ENCODE data around the gene AMTN. TPM values are rescaled to one million over a fixed set of nuclear protein-coding genes. Genes with fewer than 3 reads are reported as not detected.

Gene AMTN
- total RNA-seq, 1 donor from 2014 or later = not detected

DNA sequence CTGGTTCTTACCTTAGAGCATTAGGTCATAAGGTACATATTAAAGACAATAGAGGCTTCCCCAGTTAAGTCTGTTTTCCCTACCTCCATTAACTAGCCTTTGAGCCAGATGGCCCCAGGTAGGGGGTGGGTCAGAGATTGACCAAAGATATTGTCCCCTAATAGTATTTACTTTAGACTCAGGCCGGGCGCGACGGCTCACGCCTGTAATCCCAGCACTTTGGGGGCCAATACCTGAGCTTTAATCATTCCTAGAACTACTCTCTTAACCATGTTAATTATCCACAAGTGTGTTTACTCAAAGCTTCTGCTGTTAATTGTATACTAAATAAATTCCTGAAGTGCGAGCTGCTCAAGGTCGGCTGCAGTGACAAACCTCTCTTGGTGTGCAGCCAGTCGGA lies 45.7 kb downstream of the AMTN start:
- Mint-ChIP-seq H3K27me3 (ENCODE audit: low read depth) (peaks cover 9% of the 10 kb centered on the region), H3K4me3 (no peak overlapping the region), H3K27ac (ENCODE audit: unreplicated experiment) (no peak overlapping the region), H3K4me1 (no peaks in the 10 kb centered on the region), H3K36me3 (ENCODE audit: low read depth) (no peaks in the 10 kb centered on the region), H3K9me3 (peaks cover 20% of the 10 kb centered on the region)
- no peak for DNase-seq (ENCODE audit: low read depth, low spot score)
- TF ChIP-seq, protein P1, sequence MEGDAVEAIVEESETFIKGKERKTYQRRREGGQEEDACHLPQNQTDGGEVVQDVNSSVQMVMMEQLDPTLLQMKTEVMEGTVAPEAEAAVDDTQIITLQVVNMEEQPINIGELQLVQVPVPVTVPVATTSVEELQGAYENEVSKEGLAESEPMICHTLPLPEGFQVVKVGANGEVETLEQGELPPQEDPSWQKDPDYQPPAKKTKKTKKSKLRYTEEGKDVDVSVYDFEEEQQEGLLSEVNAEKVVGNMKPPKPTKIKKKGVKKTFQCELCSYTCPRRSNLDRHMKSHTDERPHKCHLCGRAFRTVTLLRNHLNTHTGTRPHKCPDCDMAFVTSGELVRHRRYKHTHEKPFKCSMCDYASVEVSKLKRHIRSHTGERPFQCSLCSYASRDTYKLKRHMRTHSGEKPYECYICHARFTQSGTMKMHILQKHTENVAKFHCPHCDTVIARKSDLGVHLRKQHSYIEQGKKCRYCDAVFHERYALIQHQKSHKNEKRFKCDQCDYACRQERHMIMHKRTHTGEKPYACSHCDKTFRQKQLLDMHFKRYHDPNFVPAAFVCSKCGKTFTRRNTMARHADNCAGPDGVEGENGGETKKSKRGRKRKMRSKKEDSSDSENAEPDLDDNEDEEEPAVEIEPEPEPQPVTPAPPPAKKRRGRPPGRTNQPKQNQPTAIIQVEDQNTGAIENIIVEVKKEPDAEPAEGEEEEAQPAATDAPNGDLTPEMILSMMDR (conservative IDR thresholded peaks at IDR 0.05) = no peak

DNA sequence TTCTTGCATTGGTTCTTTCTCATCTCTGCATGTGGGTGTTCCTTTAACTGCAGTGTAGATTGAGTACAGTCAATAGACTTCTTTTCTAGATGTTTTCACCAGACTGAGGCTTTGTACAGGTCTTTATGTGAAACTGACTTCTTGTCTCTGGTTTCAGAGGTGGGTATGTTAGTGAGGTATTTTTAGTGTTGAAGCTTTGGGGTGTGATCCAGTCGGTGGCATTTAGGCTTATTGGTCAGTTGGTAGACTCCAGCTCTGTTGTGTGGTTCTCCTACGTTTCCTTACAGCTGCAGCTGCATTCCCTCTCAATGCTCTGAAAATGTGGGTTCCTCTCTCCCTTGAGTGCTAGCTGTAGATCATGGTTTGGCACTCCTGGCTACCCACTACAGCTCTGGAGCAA lies 52.4 kb downstream of the AMTN start:
- no peak for DNase-seq (ENCODE audit: low read depth, low spot score)
- peaks cover 9% of the 10 kb centered on the region for H3K27me3 Mint-ChIP-seq (ENCODE audit: low read depth)
- H3K4me3 Mint-ChIP-seq = no peak overlapping the region
- peaks cover 30% of the 10 kb centered on the region for H3K9me3 Mint-ChIP-seq
- peaks cover 3% of the 10 kb centered on the region for H3K36me3 Mint-ChIP-seq (ENCODE audit: low read depth)
- H3K4me1 Mint-ChIP-seq = peaks cover 3% of the 10 kb centered on the region
- H3K27ac Mint-ChIP-seq (ENCODE audit: unreplicated experiment) = no peak overlapping the region
- TF ChIP-seq, protein P1 (conservative IDR thresholded peaks at IDR 0.05) = no peak

DNA sequence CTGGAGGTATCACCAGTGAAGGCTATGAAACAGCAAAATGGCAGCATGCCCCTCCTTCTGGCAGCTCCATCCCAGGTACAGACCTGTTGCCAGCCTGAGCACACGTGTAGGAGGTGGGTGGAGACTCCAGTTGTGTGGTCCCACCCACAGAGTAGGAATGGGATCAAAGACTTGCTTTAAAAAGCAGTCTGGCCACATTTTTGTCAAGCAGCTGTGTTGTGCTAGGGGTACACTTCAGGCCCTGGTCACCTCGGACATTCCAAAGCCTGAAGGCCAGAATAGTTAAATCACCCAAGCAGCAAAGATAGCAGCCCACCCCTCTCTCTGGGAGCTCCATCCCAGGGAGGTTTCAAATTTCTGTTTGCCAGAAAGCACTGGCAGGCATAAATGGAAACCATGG lies 53.4 kb downstream of the AMTN start:
- H3K27me3 Mint-ChIP-seq (ENCODE audit: low read depth) = peaks cover 6% of the 10 kb centered on the region
- H3K27ac Mint-ChIP-seq (ENCODE audit: unreplicated experiment) = no peak overlapping the region
- TF ChIP-seq, protein P1 (conservative IDR thresholded peaks at IDR 0.05) = no peak
- peaks cover 3% of the 10 kb centered on the region for H3K36me3 Mint-ChIP-seq (ENCODE audit: low read depth)
- peaks cover 3% of the 10 kb centered on the region for H3K4me1 Mint-ChIP-seq
- peaks cover 24% of the 10 kb centered on the region for H3K9me3 Mint-ChIP-seq
- DNase-seq (ENCODE audit: low read depth, low spot score) = no peak
- no peak overlapping the region for H3K4me3 Mint-ChIP-seq

DNA sequence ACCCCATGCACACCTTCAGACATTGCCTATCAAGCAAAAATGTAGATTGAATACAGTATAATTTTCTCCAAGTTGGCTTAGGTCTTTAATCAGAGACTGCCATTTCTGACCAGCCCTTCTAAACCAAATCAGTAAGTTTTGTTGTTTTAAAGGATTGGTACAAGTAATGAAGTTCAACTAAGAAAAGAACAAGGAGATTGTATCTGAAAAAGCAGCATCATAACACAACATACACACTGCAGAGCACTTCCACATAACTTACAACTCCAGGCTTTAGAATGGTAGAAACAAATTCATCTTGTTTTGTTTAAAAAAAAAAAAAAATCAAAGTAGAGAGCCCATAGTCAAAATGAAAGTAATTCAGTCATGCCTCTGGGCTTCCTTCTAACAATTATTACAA lies 57.6 kb downstream of the AMTN start:
- H3K4me1 Mint-ChIP-seq = peaks cover 10% of the 10 kb centered on the region
- H3K27me3 Mint-ChIP-seq (ENCODE audit: low read depth) = no peaks in the 10 kb centered on the region

DNA sequence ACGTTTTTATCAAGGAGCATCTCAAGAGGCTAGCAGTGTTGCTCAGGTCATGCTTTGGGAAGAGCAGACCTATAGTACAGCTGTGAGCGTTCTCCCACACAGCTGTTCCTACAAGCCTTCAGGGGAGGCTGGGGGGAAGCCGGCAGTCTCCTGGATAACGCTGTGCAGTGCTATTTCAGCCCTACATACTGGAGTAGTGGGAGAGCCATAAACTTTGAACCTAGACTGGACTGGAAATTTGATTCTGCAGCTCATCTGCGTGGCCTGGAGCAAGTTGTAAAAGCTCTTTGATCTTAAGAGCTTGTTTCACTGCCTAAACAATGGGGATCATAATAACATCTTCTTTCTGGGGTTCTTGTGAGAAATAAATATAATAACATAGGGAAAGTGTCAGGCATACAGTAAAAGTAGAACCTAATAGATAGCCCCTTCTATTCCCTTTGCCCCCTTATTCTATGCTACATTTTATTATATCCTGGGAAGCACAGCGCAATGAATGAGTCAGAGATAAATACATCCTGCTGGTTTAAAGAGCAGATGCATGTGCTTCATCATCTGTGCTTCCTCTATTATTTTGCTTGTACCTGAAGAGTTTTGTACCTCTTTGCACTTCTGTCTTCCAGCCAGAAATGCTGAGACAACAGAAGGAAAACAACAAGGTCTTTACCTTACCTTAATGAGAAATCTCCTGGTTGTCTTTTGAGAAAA lies 59.0 kb downstream of the AMTN start:
- Mint-ChIP-seq H3K27ac (ENCODE audit: unreplicated experiment) (no peak overlapping the region), H3K4me3 (no peak overlapping the region), H3K27me3 (ENCODE audit: low read depth) (no peaks in the 10 kb centered on the region), H3K4me1 (peaks cover 10% of the 10 kb centered on the region), H3K9me3 (peaks cover 2% of the 10 kb centered on the region), H3K36me3 (ENCODE audit: low read depth) (no peaks in the 10 kb centered on the region)
- no peak for DNase-seq (ENCODE audit: low read depth, low spot score)
- TF ChIP-seq, protein P1 (conservative IDR thresholded peaks at IDR 0.05) = no peak

More for the DNA sequence above, 57.6 kb downstream of the AMTN start:
- Mint-ChIP-seq H3K9me3 (peaks cover 2% of the 10 kb centered on the region), H3K27ac (ENCODE audit: unreplicated experiment) (no peak overlapping the region), H3K4me3 (no peak overlapping the region), H3K36me3 (ENCODE audit: low read depth) (no peaks in the 10 kb centered on the region)
- TF ChIP-seq, protein P1 (conservative IDR thresholded peaks at IDR 0.05) = no peak
- DNase-seq (ENCODE audit: low read depth, low spot score) = no peak
